C1 segment of cervical spinal cord (tissue), 14 donors: ENCODE data around the gene PCDH12.

Experiments used
- DNase-seq, 14 donors: peaks; one replicate each; lab custom pipeline; 2025; lab: John Stamatoyannopoulos, UW

PCDH12 gene

GRCh38 chr5:141966275-141966962 is 8.4 kb upstream of the PCDH12 start:
- no peak for DNase-seq

- no peak for DNase-seq
These were observed 7.1 kb upstream of the PCDH12 start for GRCh38 chr5:141965071-141965470.

- DNase-seq, result no peak
These were observed 5.7 kb upstream of the PCDH12 start for GRCh38 chr5:141963701-141964100.

- DNase-seq, result no peak
These were observed 3.5 kb upstream of the PCDH12 start for GRCh38 chr5:141961466-141961865.

- peak in 13 of 14 donors; percentile 14 to 89 (median 82) for DNase-seq
These were observed 2.7 kb upstream of the PCDH12 start for GRCh38 chr5:141960449-141961323.

- no peak for DNase-seq
These were observed 2.0 kb upstream of the PCDH12 start for GRCh38 chr5:141960018-141960417.

- no peak for DNase-seq
These were observed 657 bp upstream of the PCDH12 start for GRCh38 chr5:141958546-141959172.

GRCh38 chr5:141957367-141957996 is 520 bp downstream of the PCDH12 start:
- DNase-seq, result no peak

- no peak for DNase-seq
These were observed 3.8 kb downstream of the PCDH12 start for GRCh38 chr5:141954194-141954593.

GRCh38 chr5:141952020-141952419 is 6.0 kb downstream of the PCDH12 start:
- DNase-seq, result no peak

GRCh38 chr5:141951332-141951781 is 6.6 kb downstream of the PCDH12 start:
- DNase-seq, result no peak

GRCh38 chr5:141950207-141951005 is 7.6 kb downstream of the PCDH12 start:
- no peak for DNase-seq

- no peak for DNase-seq
These were observed 8.5 kb downstream of the PCDH12 start for GRCh38 chr5:141949511-141949910.

GRCh38 chr5:141948812-141949211 is 9.2 kb downstream of the PCDH12 start:
- DNase-seq, result no peak

- no peak for DNase-seq
These were observed 10.7 kb downstream of the PCDH12 start for GRCh38 chr5:141947316-141947715.

GRCh38 chr5:141945511-141946051 is 12.4 kb downstream of the PCDH12 start:
- DNase-seq, result peak in 6 of 14 donors; percentile 21 to 37 (median 24)

- DNase-seq, result no peak
These were observed 13.9 kb downstream of the PCDH12 start for GRCh38 chr5:141944076-141944475.

- no peak for DNase-seq
These were observed 15.7 kb downstream of the PCDH12 start for GRCh38 chr5:141942185-141942857.

GRCh38 chr5:141941779-141942178 is 16.2 kb downstream of the PCDH12 start:
- DNase-seq, result no peak

- peak in 1 of 14 donors; percentile 39 for DNase-seq
These were observed 16.7 kb downstream of the PCDH12 start for GRCh38 chr5:141941307-141941706.
